Neural crest cell (in vitro differentiated cells): ENCODE data around the gene PLA2G4A. TPM values are rescaled to one million over a fixed set of nuclear protein-coding genes. Genes with fewer than 3 reads are reported as not detected.

ENCODE experiments used
- DNase-seq: peaks from one replicate; pipeline ENCODE4 v3.0.0; 2021; ENCODE audit warnings: low read depth, mixed read lengths, low spot score
- H3K27ac Mint-ChIP-seq: one replicate; pipeline ENCODE4 v1.8.0; 2021; ENCODE audit warnings: mild to moderate bottlenecking, mixed read lengths; ENCODE audit not compliant: unreplicated experiment
- H3K27me3 Mint-ChIP-seq: 2 replicates; pipeline ENCODE4 v1.8.0; 2021; ENCODE audit warnings: low read depth, mild to moderate bottlenecking, mixed read lengths
- H3K36me3 Mint-ChIP-seq: 2 replicates; pipeline ENCODE4 v1.8.0; 2021; ENCODE audit warnings: low read depth, mild to moderate bottlenecking, mixed read lengths
- H3K4me1 Mint-ChIP-seq: 2 replicates; pipeline ENCODE4 v1.8.0; 2021; ENCODE audit warnings: mixed read lengths
- H3K4me3 Mint-ChIP-seq: one replicate; pipeline ENCODE4 v1.8.0; 2021; ENCODE audit warnings: mild to moderate bottlenecking, mixed read lengths
- H3K9me3 Mint-ChIP-seq: 2 replicates; pipeline ENCODE4 v1.8.0; 2021; ENCODE audit warnings: mixed read lengths
- total RNA-seq: library from RNA; stranded (reverse); gene quantifications from 2 replicates; pipeline ENCODE4 v1.2.1, GENCODE V29; 2021
- TF ChIP-seq, protein P1 (sequence below): fragments of 200-600 bp; sonication (generic); conservative IDR thresholded peaks from 2 replicates; pipeline ENCODE4 v1.5.0; 2021; ENCODE audit warnings: antibody characterized with exemption, mild to moderate bottlenecking

Gene PLA2G4A
- total RNA-seq, 1 donor from 2014 or later, result 4.5 TPM

DNA sequence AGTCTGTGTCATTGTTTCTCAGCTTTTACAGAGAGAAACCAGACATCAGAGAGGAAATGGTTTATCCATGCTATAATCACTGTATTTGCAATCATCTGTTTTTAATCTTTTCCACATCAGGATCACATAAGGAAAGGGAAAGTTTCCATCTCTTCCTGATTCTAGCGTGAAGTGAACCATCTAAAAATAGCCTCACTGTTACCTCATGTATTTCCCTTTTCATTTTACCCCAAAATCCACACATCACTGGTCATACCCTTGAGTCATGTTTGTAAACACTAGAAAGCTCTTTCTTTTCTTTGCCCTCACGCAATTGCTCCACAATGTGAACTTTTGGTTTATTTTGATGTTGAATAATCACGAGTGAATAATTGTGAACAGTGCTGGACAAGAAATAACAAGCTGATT, 146.0 kb downstream of the PLA2G4A start:
- Mint-ChIP-seq H3K9me3 (peaks cover 3% of the 10 kb centered on the region), H3K27me3 (no peaks in the 10 kb centered on the region), H3K4me3 (no peak overlapping the region), H3K4me1 (peaks cover 5% of the 10 kb centered on the region), H3K27ac (no peak overlapping the region), H3K36me3 (no peaks in the 10 kb centered on the region)
- no peak for DNase-seq
- TF ChIP-seq, protein P1, sequence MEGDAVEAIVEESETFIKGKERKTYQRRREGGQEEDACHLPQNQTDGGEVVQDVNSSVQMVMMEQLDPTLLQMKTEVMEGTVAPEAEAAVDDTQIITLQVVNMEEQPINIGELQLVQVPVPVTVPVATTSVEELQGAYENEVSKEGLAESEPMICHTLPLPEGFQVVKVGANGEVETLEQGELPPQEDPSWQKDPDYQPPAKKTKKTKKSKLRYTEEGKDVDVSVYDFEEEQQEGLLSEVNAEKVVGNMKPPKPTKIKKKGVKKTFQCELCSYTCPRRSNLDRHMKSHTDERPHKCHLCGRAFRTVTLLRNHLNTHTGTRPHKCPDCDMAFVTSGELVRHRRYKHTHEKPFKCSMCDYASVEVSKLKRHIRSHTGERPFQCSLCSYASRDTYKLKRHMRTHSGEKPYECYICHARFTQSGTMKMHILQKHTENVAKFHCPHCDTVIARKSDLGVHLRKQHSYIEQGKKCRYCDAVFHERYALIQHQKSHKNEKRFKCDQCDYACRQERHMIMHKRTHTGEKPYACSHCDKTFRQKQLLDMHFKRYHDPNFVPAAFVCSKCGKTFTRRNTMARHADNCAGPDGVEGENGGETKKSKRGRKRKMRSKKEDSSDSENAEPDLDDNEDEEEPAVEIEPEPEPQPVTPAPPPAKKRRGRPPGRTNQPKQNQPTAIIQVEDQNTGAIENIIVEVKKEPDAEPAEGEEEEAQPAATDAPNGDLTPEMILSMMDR, result no peak

DNA sequence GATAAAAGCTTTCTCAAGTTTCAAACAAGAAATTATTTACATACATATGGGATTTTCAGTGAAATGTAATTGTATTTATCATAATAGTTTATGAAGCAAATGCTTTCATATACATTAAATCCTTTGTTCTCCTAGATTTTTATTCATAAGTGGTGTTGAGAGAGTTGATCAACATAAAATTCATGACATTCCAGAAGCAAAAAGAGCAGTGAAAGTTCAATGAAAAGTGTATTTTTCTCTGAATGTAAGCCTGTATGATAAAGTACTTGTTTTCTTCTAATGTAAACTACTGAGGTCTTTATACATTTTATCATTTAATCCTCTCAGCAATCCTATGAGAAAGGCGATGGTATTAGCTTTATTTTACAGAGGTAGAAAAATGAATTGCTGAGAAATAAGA, 146.5 kb downstream of the PLA2G4A start:
- Mint-ChIP-seq H3K27ac (no peak overlapping the region), H3K4me1 (peaks cover 5% of the 10 kb centered on the region), H3K4me3 (no peak overlapping the region), H3K9me3 (peaks cover 4% of the 10 kb centered on the region), H3K36me3 (peaks cover 2% of the 10 kb centered on the region), H3K27me3 (no peaks in the 10 kb centered on the region)
- no peak for DNase-seq
- TF ChIP-seq, protein P1, result no peak

DNA sequence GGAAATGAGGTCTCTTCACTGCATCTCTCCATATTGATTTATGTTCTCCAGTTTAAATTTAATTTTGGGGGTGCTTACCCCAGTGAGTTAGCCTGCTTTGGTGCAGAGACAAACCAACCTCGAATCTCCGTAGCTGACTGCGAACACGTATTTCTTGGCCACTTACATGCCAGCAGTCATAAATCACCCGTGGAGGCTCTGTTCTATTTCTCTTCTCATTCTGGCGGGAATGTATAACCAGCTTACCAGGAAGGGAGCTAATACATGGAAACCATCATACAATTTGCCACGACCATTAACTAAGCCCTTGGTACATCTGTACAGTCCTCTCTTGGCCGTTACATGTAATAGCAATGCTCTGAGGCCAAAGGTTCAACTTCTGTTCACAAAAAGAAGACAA, 148.0 kb downstream of the PLA2G4A start:
- no peak for DNase-seq
- Mint-ChIP-seq H3K4me1 (peaks cover 5% of the 10 kb centered on the region), H3K27ac (no peak overlapping the region), H3K27me3 (no peaks in the 10 kb centered on the region), H3K36me3 (peaks cover 4% of the 10 kb centered on the region), H3K4me3 (no peak overlapping the region), H3K9me3 (peaks cover 3% of the 10 kb centered on the region)
- TF ChIP-seq, protein P1, result no peak

DNA sequence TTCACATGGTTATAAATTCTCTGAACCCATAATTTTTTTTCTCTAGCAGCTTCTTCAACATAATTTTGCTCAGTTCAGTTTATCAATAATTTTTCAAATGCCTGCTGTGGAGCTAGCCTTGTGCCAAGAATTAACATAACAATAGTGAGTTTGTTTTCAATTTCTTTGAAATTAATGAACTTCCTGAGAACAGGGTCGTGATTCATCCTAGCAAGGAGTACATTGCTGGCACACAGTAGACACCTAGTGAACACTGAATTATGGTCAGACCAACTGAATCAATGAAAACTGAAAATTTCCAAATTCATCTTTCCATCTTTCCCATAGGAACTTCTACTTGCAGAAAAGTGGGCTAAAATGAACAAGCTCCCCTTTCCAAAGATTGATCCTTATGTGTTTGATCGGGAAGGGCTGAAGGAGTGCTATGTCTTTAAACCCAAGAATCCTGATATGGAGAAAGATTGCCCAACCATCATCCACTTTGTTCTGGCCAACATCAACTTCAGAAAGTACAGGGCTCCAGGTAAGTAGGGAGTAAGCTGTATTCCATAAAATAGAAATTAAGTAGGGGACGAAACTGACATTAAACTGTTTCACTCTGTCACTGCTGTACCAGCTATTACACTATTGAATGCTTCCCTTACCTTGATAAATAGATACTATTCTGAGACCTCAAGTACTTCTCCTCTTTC, 148.7 kb downstream of the PLA2G4A start:
- Mint-ChIP-seq H3K9me3 (peaks cover 3% of the 10 kb centered on the region), H3K27ac (no peak overlapping the region), H3K4me3 (no peak overlapping the region), H3K4me1 (peaks cover 5% of the 10 kb centered on the region), H3K27me3 (no peaks in the 10 kb centered on the region), H3K36me3 (peaks cover 4% of the 10 kb centered on the region)
- TF ChIP-seq, protein P1, result no peak
- DNase-seq, result no peak

DNA sequence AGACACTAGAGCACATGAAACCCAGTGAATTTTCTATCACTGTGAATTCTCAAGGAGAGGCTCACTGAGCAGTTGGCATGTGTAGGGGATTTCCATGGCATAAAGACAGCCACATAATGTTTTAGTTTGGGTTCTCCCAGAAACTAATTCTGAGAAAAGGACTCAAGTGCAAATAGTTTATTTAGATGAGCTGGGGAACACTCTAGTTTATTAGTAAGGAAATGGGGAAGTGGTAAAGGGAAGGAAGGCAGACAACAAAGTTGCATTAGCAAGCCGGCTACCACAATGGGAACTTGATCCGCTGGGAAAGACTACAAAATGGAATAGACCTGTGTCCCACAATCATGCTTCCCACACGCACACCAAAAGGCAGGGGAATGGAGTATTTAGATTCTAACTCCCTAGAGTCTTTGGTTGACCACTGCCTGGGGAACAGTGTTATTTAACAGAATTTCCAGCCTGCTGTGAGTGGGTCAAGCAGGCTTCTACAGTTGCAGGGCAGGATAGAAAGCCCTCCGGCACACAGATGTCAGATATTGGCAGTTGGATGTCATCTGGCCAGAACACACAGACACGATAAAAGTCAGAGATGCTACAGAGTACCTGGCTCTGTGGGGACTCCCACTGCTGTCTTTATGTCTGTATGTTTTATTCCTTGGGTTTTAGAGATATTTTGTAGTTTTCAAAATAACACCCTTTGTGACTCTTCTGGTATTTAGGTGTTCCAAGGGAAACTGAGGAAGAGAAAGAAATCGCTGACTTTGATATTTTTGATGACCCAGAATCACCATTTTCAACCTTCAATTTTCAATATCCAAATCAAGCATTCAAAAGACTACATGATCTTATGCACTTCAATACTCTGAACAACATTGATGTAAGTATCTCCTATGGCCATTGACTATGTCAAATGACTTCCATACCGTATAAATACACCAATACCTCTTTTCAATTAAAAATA, 150.1 kb downstream of the PLA2G4A start:
- TF ChIP-seq, protein P1, result no peak
- peaks cover 4% of the 10 kb centered on the region for H3K36me3 Mint-ChIP-seq
- H3K4me1 Mint-ChIP-seq, result peaks cover 5% of the 10 kb centered on the region
- peaks cover 3% of the 10 kb centered on the region for H3K9me3 Mint-ChIP-seq
- no peaks in the 10 kb centered on the region for H3K27me3 Mint-ChIP-seq
- no peak overlapping the region for H3K4me3 Mint-ChIP-seq
- no peak overlapping the region for H3K27ac Mint-ChIP-seq
- DNase-seq, result no peak
